Pons (tissue), 1 donor: ENCODE measurements around the gene OPA3.

Source experiments
- DNase-seq: peaks from one replicate; pipeline ENCODE4 v3.0.0-alpha.2; 2016; ENCODE audit warnings: low spot score

OPA3 gene

DNA sequence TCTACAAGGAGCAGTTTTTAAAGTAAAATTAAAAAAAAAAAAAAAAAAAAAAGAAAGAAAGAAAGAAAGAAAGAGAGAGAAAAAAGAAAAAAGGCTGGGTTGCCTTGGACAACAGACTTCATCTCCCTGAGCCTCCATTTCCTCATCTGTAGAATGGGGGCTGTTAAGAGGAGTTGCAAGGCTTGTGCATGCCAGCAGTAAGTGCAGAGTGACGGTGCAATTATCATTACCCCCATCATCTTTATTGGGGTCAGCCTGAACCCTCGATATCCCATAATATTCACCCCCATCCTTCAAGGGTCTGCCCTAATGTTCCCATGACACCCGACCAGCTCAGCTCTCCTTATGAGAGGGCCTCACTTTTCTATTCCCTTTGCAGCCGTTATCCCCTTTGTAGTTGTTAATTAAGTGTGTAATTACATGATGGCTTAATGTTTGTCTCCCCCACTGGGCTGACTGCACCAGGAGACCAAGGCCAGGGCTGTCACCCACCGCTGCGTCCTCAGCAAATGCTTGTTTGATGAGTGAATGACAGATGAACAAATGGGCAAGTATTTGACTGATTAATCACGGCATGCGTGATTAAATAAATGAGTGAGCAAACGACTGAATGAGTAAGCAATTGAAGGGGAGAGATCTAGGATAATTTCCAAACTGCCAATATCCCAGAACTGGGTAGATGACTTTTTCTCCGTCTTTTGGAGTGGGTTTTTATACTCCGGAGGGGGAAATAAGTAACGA, 106.7 kb downstream of the OPA3 start:
- DNase-seq: no peak
